ENCODE measurements around the gene FNDC4. TPM values are rescaled to one million over a fixed set of nuclear protein-coding genes. Genes with fewer than 3 reads are reported as not detected.

The FNDC4 gene
- total RNA-seq, 2 experiments from 2014 or later, result not detected

DNA sequence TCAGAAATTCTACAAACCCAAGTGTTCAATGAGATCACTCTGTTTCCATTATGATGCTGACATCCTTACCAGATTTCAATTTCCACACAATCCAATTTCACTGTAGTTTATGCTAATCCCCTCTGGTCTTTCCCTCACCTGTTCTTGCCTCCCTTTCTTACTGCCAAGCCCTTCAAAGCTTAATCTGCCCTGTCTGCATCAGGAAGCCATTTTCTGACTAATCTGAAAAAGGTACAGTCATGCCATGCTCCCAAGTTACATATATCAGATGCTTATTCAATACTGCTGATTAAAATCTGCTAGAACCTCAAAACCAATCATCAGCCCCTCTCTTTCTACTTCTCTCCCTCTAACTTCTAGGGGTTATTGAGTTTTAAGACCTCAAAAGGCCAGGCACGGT is 43.9 kb downstream of the FNDC4 start:
- H3K4me1 ChIP-seq (ENCODE audit: insufficient read depth, low read length, poor library complexity, severe bottlenecking), result no peaks in the 10 kb centered on the region
- intact Hi-C loops (cut with micrococcal nuclease; ENCODE audit: unreplicated experiment), result no loop called here
- no peak overlapping the region for H3K4me2 ChIP-seq (ENCODE audit: low read length)
- POLR2A ChIA-PET, result interaction anchor here (1.4 kb wide), 1 partner anchor 11 kb away, joined by 3 read pairs; no protein-coding TSS in a partner anchor
- H2AFZ ChIP-seq (ENCODE audit: low read length), result no peak overlapping the region
- H3K9me2 ChIP-seq (ENCODE audit: insufficient read depth, low read length), result no peaks in the 10 kb centered on the region
- no peak for DNase-seq (ENCODE audit: low spot score)
- H3K36me3 ChIP-seq (ENCODE audit: insufficient read depth, low read length), result no peaks in the 10 kb centered on the region
- no peaks in the 10 kb centered on the region for H3K9me3 ChIP-seq (ENCODE audit: low read length)
- no peak overlapping the region for H3K4me3 ChIP-seq (ENCODE audit: low read depth, low read length, poor library complexity, severe bottlenecking)
- H3K27ac ChIP-seq (ENCODE audit: low read depth, low read length, poor library complexity, severe bottlenecking), result no peak overlapping the region
- CTCF ChIA-PET (ENCODE audit: unreplicated experiment), result no interaction called here
- TF ChIP-seq CTCF (conservative IDR thresholded peaks at IDR 0.05; ENCODE audit: low read length) (no peak), EZH2phosphoT487 (IDR thresholded peaks at IDR 0.05; ENCODE audit: borderline replicate concordance, low read depth, low read length) (no peak)
- no peaks in the 10 kb centered on the region for H3K79me2 ChIP-seq (ENCODE audit: insufficient read depth, low read depth, low read length)
- no peaks in the 10 kb centered on the region for H4K20me1 ChIP-seq (ENCODE audit: insufficient read depth, low read length)
- no TSS peak for BruUV-seq (replicated peaks)

DNA sequence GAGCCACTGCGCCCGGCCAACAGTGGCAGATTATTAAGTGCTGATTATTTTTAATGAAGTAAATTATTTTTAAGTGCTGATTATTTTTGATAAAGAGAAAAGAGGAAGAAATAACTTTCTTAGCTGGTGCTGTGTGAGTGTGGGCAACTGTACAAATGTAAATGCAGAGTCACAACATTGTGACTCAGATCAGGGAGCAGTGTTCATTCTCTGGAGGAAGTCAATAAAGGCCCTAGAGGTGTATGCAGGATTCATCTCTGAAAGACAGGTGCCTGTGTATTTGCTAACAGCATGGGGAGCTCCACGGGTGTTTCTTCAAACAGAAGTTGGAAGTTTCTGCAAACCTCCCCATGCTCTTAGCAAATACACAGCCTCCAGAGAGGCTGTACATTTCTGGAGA is 46.6 kb downstream of the FNDC4 start:
- ChIA-PET POLR2A (no interaction called here), CTCF (ENCODE audit: unreplicated experiment) (interaction anchor here (1.0 kb wide), 1 partner anchor 14 kb away, joined by 3 read pairs; no protein-coding TSS in a partner anchor)
- DNase-seq (ENCODE audit: low spot score), result no peak
- Histone ChIP-seq H3K27ac (ENCODE audit: low read depth, low read length, poor library complexity, severe bottlenecking) (no peak overlapping the region), H3K9me2 (ENCODE audit: insufficient read depth, low read length) (no peaks in the 10 kb centered on the region), H4K20me1 (ENCODE audit: insufficient read depth, low read length) (no peaks in the 10 kb centered on the region), H3K4me2 (ENCODE audit: low read length) (no peak overlapping the region), H3K4me1 (ENCODE audit: insufficient read depth, low read length, poor library complexity, severe bottlenecking) (no peaks in the 10 kb centered on the region), H3K36me3 (ENCODE audit: insufficient read depth, low read length) (no peaks in the 10 kb centered on the region), H3K9me3 (ENCODE audit: low read length) (no peaks in the 10 kb centered on the region), H2AFZ (ENCODE audit: low read length) (no peak overlapping the region), H3K79me2 (ENCODE audit: insufficient read depth, low read depth, low read length) (no peaks in the 10 kb centered on the region), H3K4me3 (ENCODE audit: low read depth, low read length, poor library complexity, severe bottlenecking) (no peak overlapping the region)
- TF ChIP-seq CTCF (conservative IDR thresholded peaks at IDR 0.05; ENCODE audit: low read length), result no peak
- TF ChIP-seq EZH2phosphoT487 (IDR thresholded peaks at IDR 0.05; ENCODE audit: borderline replicate concordance, low read depth, low read length), result no peak
- intact Hi-C loops (cut with micrococcal nuclease; ENCODE audit: unreplicated experiment), result no loop called here
- no TSS peak for BruUV-seq (replicated peaks)

DNA sequence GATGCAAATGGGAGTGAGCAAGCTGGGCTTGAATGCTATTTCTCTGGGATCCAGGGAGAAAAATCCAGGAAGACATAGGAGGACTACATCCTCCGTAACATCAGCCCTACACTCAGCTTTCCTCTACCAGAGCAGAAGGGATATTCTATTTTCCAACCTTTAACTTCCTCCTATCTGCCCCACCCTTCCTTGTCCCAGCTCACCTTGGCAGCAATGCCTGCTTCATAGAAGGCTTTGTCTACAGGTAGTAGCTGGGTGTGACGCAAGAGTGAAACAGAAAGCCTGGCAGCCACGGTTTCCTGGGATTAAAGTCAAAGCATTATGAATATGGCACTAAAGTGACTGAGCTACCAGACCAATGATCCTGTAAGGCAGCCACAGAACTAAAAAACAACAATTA is 48.9 kb downstream of the FNDC4 start:
- Histone ChIP-seq H2AFZ (ENCODE audit: low read length) (no peak overlapping the region), H3K9me3 (ENCODE audit: low read length) (no peaks in the 10 kb centered on the region), H3K4me1 (ENCODE audit: insufficient read depth, low read length, poor library complexity, severe bottlenecking) (no peaks in the 10 kb centered on the region), H3K36me3 (ENCODE audit: insufficient read depth, low read length) (peaks cover 20% of the 10 kb centered on the region; the same call in 1 of the 2 replicates), H3K4me3 (ENCODE audit: low read depth, low read length, poor library complexity, severe bottlenecking) (no peak overlapping the region), H3K79me2 (ENCODE audit: insufficient read depth, low read depth, low read length) (no peaks in the 10 kb centered on the region), H3K27ac (ENCODE audit: low read depth, low read length, poor library complexity, severe bottlenecking) (no peak overlapping the region), H3K9me2 (ENCODE audit: insufficient read depth, low read length) (no peaks in the 10 kb centered on the region), H4K20me1 (ENCODE audit: insufficient read depth, low read length) (no peaks in the 10 kb centered on the region), H3K4me2 (ENCODE audit: low read length) (no peak overlapping the region)
- intact Hi-C loops (cut with micrococcal nuclease; ENCODE audit: unreplicated experiment), result no loop called here
- ChIA-PET CTCF (ENCODE audit: unreplicated experiment) (no interaction called here), POLR2A (interaction anchor here (0.6 kb wide), 1 partner anchor 10 kb away, joined by 3 read pairs; no protein-coding TSS in a partner anchor)
- DNase-seq (ENCODE audit: low spot score), result no peak
- BruUV-seq (replicated peaks), result no TSS peak
- TF ChIP-seq CTCF (conservative IDR thresholded peaks at IDR 0.05; ENCODE audit: low read length), result no peak
- no peak for TF ChIP-seq EZH2phosphoT487 (IDR thresholded peaks at IDR 0.05; ENCODE audit: borderline replicate concordance, low read depth, low read length)

All from OCI-LY7 (cell line).